SW 1271 (cell line): ENCODE measurements around the gene CTNND2.

ENCODE experiments used
- DNase-seq, 2 experiments: peaks; one replicate each; lab custom pipeline; 2025; lab: John Stamatoyannopoulos, UW

Gene CTNND2

GRCh38 chr5:11311731-11312130 lies 592.5 kb downstream of the CTNND2 start:
- no peak for DNase-seq

GRCh38 chr5:11311272-11311671 lies 593.0 kb downstream of the CTNND2 start:
- no peak for DNase-seq

- no peak for DNase-seq
These were observed 594.1 kb downstream of the CTNND2 start for GRCh38 chr5:11310158-11310557.

GRCh38 chr5:11306365-11306764 lies 597.9 kb downstream of the CTNND2 start:
- DNase-seq = no peak

GRCh38 chr5:11305245-11305644 lies 599.0 kb downstream of the CTNND2 start:
- no peak for DNase-seq

- no peak for DNase-seq
These were observed 599.6 kb downstream of the CTNND2 start for GRCh38 chr5:11304641-11305040.

- no peak for DNase-seq
These were observed 601.6 kb downstream of the CTNND2 start for GRCh38 chr5:11302663-11303062.

- no peak for DNase-seq
These were observed 603.1 kb downstream of the CTNND2 start for GRCh38 chr5:11301171-11301570.

GRCh38 chr5:11300736-11301135 lies 603.5 kb downstream of the CTNND2 start:
- no peak for DNase-seq

- DNase-seq = no peak
These were observed 605.4 kb downstream of the CTNND2 start for GRCh38 chr5:11298877-11299276.

GRCh38 chr5:11293523-11293922 lies 610.7 kb downstream of the CTNND2 start:
- no peak for DNase-seq

- no peak for DNase-seq
These were observed 611.4 kb downstream of the CTNND2 start for GRCh38 chr5:11292648-11293356.

GRCh38 chr5:11289733-11290132 lies 614.5 kb downstream of the CTNND2 start:
- no peak for DNase-seq

GRCh38 chr5:11289208-11289607 lies 615.0 kb downstream of the CTNND2 start:
- DNase-seq = no peak

- DNase-seq = no peak
These were observed 622.4 kb downstream of the CTNND2 start for GRCh38 chr5:11281842-11282241.

GRCh38 chr5:11277323-11277722 lies 626.9 kb downstream of the CTNND2 start:
- no peak for DNase-seq

GRCh38 chr5:11273180-11273903 lies 630.9 kb downstream of the CTNND2 start:
- DNase-seq = no peak

GRCh38 chr5:11269515-11269914 lies 634.7 kb downstream of the CTNND2 start:
- no peak for DNase-seq

- no peak for DNase-seq
These were observed 635.4 kb downstream of the CTNND2 start for GRCh38 chr5:11268891-11269290.

GRCh38 chr5:11266331-11266730 lies 637.9 kb downstream of the CTNND2 start:
- no peak for DNase-seq

GRCh38 chr5:11261241-11261640 lies 643.0 kb downstream of the CTNND2 start:
- no peak for DNase-seq

- DNase-seq = no peak
These were observed 646.2 kb downstream of the CTNND2 start for GRCh38 chr5:11258001-11258400.

- no peak for DNase-seq
These were observed 651.7 kb downstream of the CTNND2 start for GRCh38 chr5:11252523-11252922.

GRCh38 chr5:11252075-11252474 lies 652.2 kb downstream of the CTNND2 start:
- no peak for DNase-seq
